ENCODE results near the gene SLC39A7. TPM values are rescaled to one million over a fixed set of nuclear protein-coding genes. Genes with fewer than 3 reads are reported as not detected.

Gene SLC39A7
- total and polyA plus RNA-seq, 2 of the 13 experiments (the other 11 are each of a cell fraction or from before 2014, with no cell fraction given), result 142 to 229 TPM

GRCh38 chr6:33248643-33248931 is 47.9 kb downstream of the SLC39A7 start (continued):
- TF ChIP-seq ZNF280B (CRISPR knock-in tag; IDR thresholded peaks at IDR 0.05; ENCODE audit: borderline replicate concordance) (0 out of 2 replicates have a peak, but pooled peaks have one; percentile 3), IRF2 (CRISPR knock-in tag; IDR thresholded peaks at IDR 0.05) (no peak), SNAPC5 (CRISPR knock-in tag; IDR thresholded peaks at IDR 0.05; ENCODE audit: borderline replicate concordance) (no peak), MAFG (CRISPR knock-in tag; IDR thresholded peaks at IDR 0.05) (no peak), HMG20A (CRISPR knock-in tag; IDR thresholded peaks at IDR 0.05; ENCODE audit: borderline replicate concordance) (no peak), GTF3A (CRISPR knock-in tag; conservative IDR thresholded peaks at IDR 0.05) (0 out of 2 replicates have a peak, but pooled peaks have one; percentile 49), CENPBD1 (CRISPR knock-in tag; IDR thresholded peaks at IDR 0.05; ENCODE audit: borderline replicate concordance, low read depth) (0 out of 2 replicates have a peak, but pooled peaks have one; percentile 59), KMT2A (CRISPR knock-in tag; IDR thresholded peaks at IDR 0.05) (no peak), ZNF83 (CRISPR knock-in tag; IDR thresholded peaks at IDR 0.05; ENCODE audit: borderline replicate concordance) (0 out of 2 replicates have a peak, but pooled peaks have one; percentile 45), PAX8 (CRISPR knock-in tag; IDR thresholded peaks at IDR 0.05; ENCODE audit: borderline replicate concordance) (0 out of 2 replicates have a peak, but pooled peaks have one; percentile 72), ZFAT (CRISPR knock-in tag; conservative IDR thresholded peaks at IDR 0.05) (no peak), CBX1 (IDR thresholded peaks at IDR 0.05; ENCODE audit: low read depth) (no peak), ZNF660 (CRISPR knock-in tag; IDR thresholded peaks at IDR 0.05; ENCODE audit: borderline replicate concordance, low read depth) (no peak), SIX1 (CRISPR knock-in tag; IDR thresholded peaks at IDR 0.05; ENCODE audit: borderline replicate concordance) (no peak), ERF (CRISPR knock-in tag; IDR thresholded peaks at IDR 0.05) (no peak), RFX1 (IDR thresholded peaks at IDR 0.05) (no peak), SMYD3 (CRISPR knock-in tag; IDR thresholded peaks at IDR 0.05) (no peak), POGK (CRISPR knock-in tag; conservative IDR thresholded peaks at IDR 0.05) (0 out of 2 replicates have a peak, but pooled peaks have one; percentile 36), ZNF564 (CRISPR knock-in tag; IDR thresholded peaks at IDR 0.05) (no peak), JUND (CRISPR knock-in tag; IDR thresholded peaks at IDR 0.05) (no peak), NBN (conservative IDR thresholded peaks at IDR 0.05) (no peak), ATF1 (CRISPR knock-in tag; IDR thresholded peaks at IDR 0.05) (no peak), SMAD3 (CRISPR knock-in tag; IDR thresholded peaks at IDR 0.05) (no peak), HNRNPK (IDR thresholded peaks at IDR 0.05; ENCODE audit: low read depth, low read length, poor library complexity, severe bottlenecking) (no peak), ZNF879 (CRISPR knock-in tag; IDR thresholded peaks at IDR 0.05) (no peak), KLF13 (CRISPR knock-in tag; IDR thresholded peaks at IDR 0.05) (peak; percentile 77; the same call in 1 of the 2 replicates), NFYB (CRISPR knock-in tag; IDR thresholded peaks at IDR 0.05) (no peak), ARHGAP35 (CRISPR knock-in tag; IDR thresholded peaks at IDR 0.05; ENCODE audit: borderline replicate concordance) (0 out of 2 replicates have a peak, but pooled peaks have one; percentile 41), PHF21A (CRISPR knock-in tag; IDR thresholded peaks at IDR 0.05) (no peak)
